ENCODE results near the gene NECTIN3.

NECTIN3 gene

GRCh38 chr3:111071257-111072030 lies at the start of gene NECTIN3:
TSS of gene NECTIN3 (plus strand) at chr3:111071816. CDS start at chr3:111072018, 202 bp downstream.
- DNase-seq (ENCODE audit: low spot score): peak; percentile 94

GRCh38 chr3:111027868-111028267 lies 43.7 kb upstream of the NECTIN3 start:
- DNase-seq (ENCODE audit: low spot score): no peak

GRCh38 chr3:111031538-111031937 lies 40.1 kb upstream of the NECTIN3 start:
- no peak for DNase-seq (ENCODE audit: low spot score)

- DNase-seq (ENCODE audit: low spot score): no peak
Observed at GRCh38 chr3:111032677-111033076, 38.9 kb upstream of the NECTIN3 start.

- DNase-seq (ENCODE audit: low spot score): no peak
Observed at GRCh38 chr3:111033470-111034050, 38.1 kb upstream of the NECTIN3 start.

GRCh38 chr3:111035316-111035715 lies 36.3 kb upstream of the NECTIN3 start:
- no peak for DNase-seq (ENCODE audit: low spot score)

- no peak for DNase-seq (ENCODE audit: low spot score)
Observed at GRCh38 chr3:111035902-111036301, 35.7 kb upstream of the NECTIN3 start.

GRCh38 chr3:111040959-111041358 lies 30.7 kb upstream of the NECTIN3 start:
- DNase-seq (ENCODE audit: low spot score): no peak

GRCh38 chr3:111045564-111045963 lies 26.1 kb upstream of the NECTIN3 start:
- DNase-seq (ENCODE audit: low spot score): no peak

- no peak for DNase-seq (ENCODE audit: low spot score)
Observed at GRCh38 chr3:111047042-111047441, 24.6 kb upstream of the NECTIN3 start.

GRCh38 chr3:111047812-111048435 lies 23.7 kb upstream of the NECTIN3 start:
- DNase-seq (ENCODE audit: low spot score): no peak

- DNase-seq (ENCODE audit: low spot score): no peak
Observed at GRCh38 chr3:111051354-111051753, 20.3 kb upstream of the NECTIN3 start.

- DNase-seq (ENCODE audit: low spot score): no peak
Observed at GRCh38 chr3:111068574-111068973, 3.0 kb upstream of the NECTIN3 start.

- DNase-seq (ENCODE audit: low spot score): peak; percentile 51
Observed at GRCh38 chr3:111069974-111070771, 1.4 kb upstream of the NECTIN3 start.

GRCh38 chr3:111070772-111071256 lies 802 bp upstream of the NECTIN3 start:
- DNase-seq (ENCODE audit: low spot score): no peak

GRCh38 chr3:111072031-111072921 lies 660 bp downstream of the NECTIN3 start:
- peak; percentile 38 for DNase-seq (ENCODE audit: low spot score)

GRCh38 chr3:111073218-111073617 lies 1.6 kb downstream of the NECTIN3 start:
- no peak for DNase-seq (ENCODE audit: low spot score)

- no peak for DNase-seq (ENCODE audit: low spot score)
Observed at GRCh38 chr3:111076732-111077131, 5.1 kb downstream of the NECTIN3 start.

GRCh38 chr3:111077369-111077768 lies 5.8 kb downstream of the NECTIN3 start:
- DNase-seq (ENCODE audit: low spot score): no peak

GRCh38 chr3:111080413-111080812 lies 8.8 kb downstream of the NECTIN3 start:
- DNase-seq (ENCODE audit: low spot score): peak; percentile 42

- DNase-seq (ENCODE audit: low spot score): no peak
Observed at GRCh38 chr3:111081008-111081545, 9.5 kb downstream of the NECTIN3 start.

All from globus pallidus (tissue), 1 donor.